GM12878 (cell line): ENCODE data around the gene EXD1. TPM values are rescaled to one million over a fixed set of nuclear protein-coding genes. Genes with fewer than 3 reads are reported as not detected.
"Not testable (repeated sequence)": the region's sequence is repeated elsewhere in the genome, so short reads cannot be mapped to it uniquely, and the experiment has no call there.

Experiments used
- ATAC-seq: fragments of 200-7000 bp; cut with Tn5 transposase; 3 replicates; pipeline ENCODE4 v1.9.1; 2020; ENCODE audit warnings: mild to moderate bottlenecking, moderate library complexity
- BruUV-seq: library from RNA; stranded (reverse); fragments of 400-500 nt; replicated peaks from 2 replicates; lab custom pipeline; 2021; lab: Mats Ljungman, UMichigan
- CTCF ChIA-PET: fragments of 300-600 bp; sonication (Branson Sonifier 250); formaldehyde crosslinking; extraction: SDS; loops from one replicate; lab custom pipeline; 2021; ENCODE audit warnings: inconsistent platforms; lab: Yijun Ruan, JAX
- POLR2A ChIA-PET: fragments of 350-600 bp; formaldehyde crosslinking; extraction: SDS; loops from one replicate; lab custom pipeline; 2021; ENCODE audit warnings: inconsistent platforms; lab: Charles Lee
- RAD21 ChIA-PET: fragments of 300-600 bp; sonication (Branson Sonifier 250); formaldehyde crosslinking; loops from one replicate; lab custom pipeline; 2023; ENCODE audit warnings: antibody characterized with exemption; ENCODE audit not compliant: unreplicated experiment; lab: Charles Lee
- SMC1A ChIA-PET: fragments of 300-600 bp; sonication (Branson Sonifier 250); formaldehyde crosslinking; loops from one replicate; lab custom pipeline; 2023; ENCODE audit not compliant: unreplicated experiment, uncharacterized antibody; lab: Charles Lee
- DNase-seq: peaks from one replicate; pipeline ENCODE4 v3.0.0-alpha.2; 2011; ENCODE audit warnings: low read depth, low spot score
- FAIRE-seq: peaks from 3 replicates; lab custom pipeline; 2011; peaks lifted over from hg19 to GRCh38; lab: Jason Lieb, UNC
- H2AFZ ChIP-seq: 2 replicates; pipeline ENCODE4 v1.6.0; 2011; ENCODE audit warnings: low read depth, low read length, control low read depth; ENCODE audit not compliant: control insufficient read depth
- H3K27ac ChIP-seq: 2 replicates; pipeline ENCODE4 v1.5.1; 2011; ENCODE audit warnings: control low read depth; ENCODE audit not compliant: control insufficient read depth, insufficient read depth
- H3K27me3 ChIP-seq, 2 experiments: replicated peaks in 1 of 2; 2 replicates each; pipeline versions ENCODE4 v1.6.0 to v1.6.1; 2011; ENCODE audit warnings: low read length in 1 of 2; ENCODE audit not compliant: control insufficient read depth in 2 of 2, insufficient read depth in 2 of 2
- H3K36me3 ChIP-seq, 2 experiments: 2 replicates each; pipeline ENCODE4 v1.5.1; 2011; ENCODE audit warnings: low read length in 1 of 2; ENCODE audit not compliant: control insufficient read depth in 2 of 2, insufficient read depth in 2 of 2
- H3K4me1 ChIP-seq: 2 replicates; pipeline ENCODE4 v1.6.1; 2011; ENCODE audit warnings: mild to moderate bottlenecking, low read length, moderate library complexity, mixed read lengths; ENCODE audit not compliant: control insufficient read depth, insufficient read depth
- H3K4me2 ChIP-seq: 2 replicates; pipeline ENCODE4 v1.6.0; 2011; ENCODE audit warnings: control low read depth; ENCODE audit not compliant: control insufficient read depth, insufficient read depth
- H3K4me3 ChIP-seq: fragments of 200-600 bp; sonication (generic); 2 replicates; pipeline ENCODE4 v1.5.1; 2016
- H3K79me2 ChIP-seq: 2 replicates; pipeline ENCODE4 v1.6.0; 2011; ENCODE audit warnings: low read length; ENCODE audit not compliant: control insufficient read depth, insufficient read depth
- H3K9ac ChIP-seq: 2 replicates; pipeline ENCODE4 v1.8.0; 2011; ENCODE audit warnings: low read length, control low read depth, mixed read lengths; ENCODE audit not compliant: control insufficient read depth, insufficient read depth
- H3K9me3 ChIP-seq: replicated peaks from 3 replicates; pipeline ENCODE4 v1.5.1; 2011; ENCODE audit warnings: mild to moderate bottlenecking, low read length; ENCODE audit not compliant: control insufficient read depth, insufficient read depth
- H4K20me1 ChIP-seq: 2 replicates; pipeline ENCODE4 v1.6.0; 2011; ENCODE audit not compliant: control insufficient read depth, insufficient read depth
- BACH1 ChIP-seq: fragments of 450-650 bp; IDR thresholded peaks from 2 replicates; pipeline ENCODE4 v1.6.1; 2017; ENCODE audit warnings: mild to moderate bottlenecking, borderline replicate concordance
- DPF2 ChIP-seq: fragments of 450-650 bp; IDR thresholded peaks from 2 replicates; pipeline ENCODE4 v1.6.1; 2017; ENCODE audit warnings: mild to moderate bottlenecking
- EED ChIP-seq: sonication (generic); IDR thresholded peaks from 2 replicates; pipeline ENCODE4 v1.6.1; 2016; ENCODE audit warnings: antibody characterized with exemption, low read depth
- SUPT20H ChIP-seq: IDR thresholded peaks from 2 replicates; pipeline ENCODE4 v1.6.1; 2011; ENCODE audit warnings: low read depth, mild to moderate bottlenecking, low read length, moderate library complexity, borderline replicate concordance; ENCODE audit not compliant: control insufficient read depth
- YBX1 ChIP-seq: fragments of 450-650 bp; IDR thresholded peaks from 2 replicates; pipeline ENCODE4 v1.6.1; 2016; ENCODE audit warnings: antibody characterized with exemption
- ZNF687 ChIP-seq: fragments of 450-650 bp; IDR thresholded peaks from 2 replicates; pipeline ENCODE4 v1.6.1; 2017; ENCODE audit warnings: mild to moderate bottlenecking, moderate library complexity
- WGBS: methylation state at CpG from one replicate; pipeline ENCODE4 v1.1.6; 2016; ENCODE audit warnings: low lambda C conversion rate; ENCODE audit not compliant: insufficient replicate concordance, insufficient coverage; ENCODE audit errors: missing lambda C conversion rate; 5-methylcytosine and 5-hydroxymethylcytosine counted together
- in situ Hi-C: fragments of 300-500 bp; cut with MboI; formaldehyde crosslinking; loops from 9 replicates; pipeline ENCODE4 v1.14.3; 2018; ENCODE audit warnings: mixed read lengths
- intact Hi-C: fragments of 100-400 bp; cut with micrococcal nuclease; formaldehyde crosslinking; loops from one replicate; pipeline ENCODE4 v1.14.2; 2022; ENCODE audit not compliant: unreplicated experiment
- polyA plus RNA-seq, 11 experiments: library from polyadenylated mRNA; depleted of rRNA in 4 of 11; unstranded in 6 of 11; stranded (reverse) in 5 of 11; fragments of >200 nt; fragmentation: Nextera tagmentation in 4 of 11; fragmentation: Illumina TruSeq in 1 of 11; extraction: Ambion mirVana in 4 of 11; extraction: Trizol in 1 of 11; gene quantifications; 1 replicate in 1 of 11; 2 replicates in 10 of 11; pipeline versions ENCODE4 v1.2.1 to v1.2.3, GENCODE V29; 2011 to 2016; ENCODE audit warnings: inconsistent platforms in 2 of 11, missing spikeins in 2 of 11, low read depth in 1 of 11
- total RNA-seq, 4 experiments: library from RNA; depleted of rRNA in 3 of 4; stranded (reverse); fragments of >200 nt in 3 of 4; fragmentation: Illumina TruSeq in 1 of 4; extraction: Trizol in 1 of 4; gene quantifications; 2 replicates each; pipeline versions ENCODE4 v1.2.1 to v1.2.3, GENCODE V29; 2013 to 2021

The EXD1 gene
- total and polyA plus RNA-seq, 10 of the 15 experiments (the other 5 are each of a cell fraction or from before 2014, with no cell fraction given), result 0.19 TPM; not detected in 9

DNA sequence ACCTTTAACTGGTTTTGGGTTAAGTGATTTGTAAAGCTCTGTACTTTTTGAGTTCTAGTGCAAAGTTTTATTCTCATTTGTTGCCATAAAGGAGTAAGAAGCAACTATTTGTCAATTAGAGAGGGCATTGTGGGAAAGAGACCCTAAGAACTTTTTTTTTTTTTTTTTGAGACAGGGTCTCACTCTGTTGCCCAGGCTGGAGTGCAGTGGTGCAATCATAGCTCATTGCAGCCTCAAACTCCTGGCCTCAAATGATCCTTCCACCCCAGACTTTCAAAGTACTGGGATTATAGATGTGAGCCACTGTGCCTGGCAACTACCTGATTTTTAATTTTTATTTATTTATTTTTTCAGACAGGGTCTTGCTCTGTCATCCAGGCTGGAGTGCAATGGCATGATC is 5.4 kb upstream of the EXD1 start (continued):
- TF ChIP-seq EED (no peak), YBX1 (no peak)

- in situ Hi-C loops, result loop anchor here (5.0 kb wide), 1 partner anchor 48 kb away; no protein-coding TSS in a partner anchor
- ChIA-PET SMC1A (interaction anchor here (1.2 kb wide), 1 partner anchor 19 kb away, joined by 4 read pairs; no protein-coding TSS in a partner anchor), CTCF (interaction anchor here (0.5 to 0.7 kb wide), 2 partner anchors 39 to 67 kb away, joined by 3 read pairs; no protein-coding TSS in a partner anchor), POLR2A (interaction anchor here (1.2 kb wide), 1 partner anchor 11 kb away, joined by 4 read pairs; no protein-coding TSS in a partner anchor)
- H3K9ac ChIP-seq, H3K9me3 ChIP-seq, DNase-seq, H4K20me1 ChIP-seq, ATAC-seq, RAD21 ChIA-PET, H3K4me2 ChIP-seq, H2AFZ ChIP-seq, H3K27ac ChIP-seq, intact Hi-C loops, H3K4me1 ChIP-seq, H3K4me3 ChIP-seq, H3K27me3 ChIP-seq, FAIRE-seq, BruUV-seq, H3K36me3 ChIP-seq: not testable (repeated sequence)
- H3K79me2 ChIP-seq, result peaks cover 10% of the 10 kb centered on the region
- WGBS, result 95% methylated on average over 5 of the region's 5 CpGs
Observed at GRCh38 chr15:41235228-41235627, 4.7 kb upstream of the EXD1 start.

GRCh38 chr15:41233367-41233771 is 2.8 kb upstream of the EXD1 start:
- H3K79me2 ChIP-seq, result peaks cover 10% of the 10 kb centered on the region
- ChIA-PET CTCF (interaction anchor here (1.0 kb wide), 1 partner anchor 100 kb away, joined by 5 read pairs; the partner anchor contains the start of genes NUSAP1 and OIP5), POLR2A (no interaction called here), SMC1A (no interaction called here), RAD21 (no interaction called here)
- DNase-seq (no peak), ATAC-seq (no peak), FAIRE-seq (no peak)
- no peaks in the 10 kb centered on the region for H4K20me1 ChIP-seq
- intact Hi-C loops (loop anchor here (5.0 kb wide), 1 partner anchor 49 kb away; no protein-coding TSS in a partner anchor), in situ Hi-C loops (no loop called here)
- H2AFZ ChIP-seq, result no peak overlapping the region
- no peak overlapping the region for H3K4me3 ChIP-seq
- H3K9me3 ChIP-seq, result no peaks in the 10 kb centered on the region
- WGBS, result 0% methylated on average over 1 of the region's 1 CpG
- BruUV-seq, result no TSS peak
- H3K27ac ChIP-seq, result no peak overlapping the region
- peaks cover 2% of the 10 kb centered on the region; the same call in 1 of the 2 replicates for H3K4me1 ChIP-seq
- H3K36me3 ChIP-seq, result no peaks in the 10 kb centered on the region
- H3K27me3 ChIP-seq, result no peaks in the 10 kb centered on the region
- no peak for TF ChIP-seq BACH1
- TF ChIP-seq DPF2, result no peak
- no peak for TF ChIP-seq ZNF687
- TF ChIP-seq SUPT20H, result no peak
- H3K9ac ChIP-seq, result no peak overlapping the region
- peak overlapping the region; percentile 18; the same call in 1 of the 2 replicates for H3K4me2 ChIP-seq
